H1 (cell line): ENCODE measurements around the gene ERICH6. TPM values are rescaled to one million over a fixed set of nuclear protein-coding genes. Genes with fewer than 3 reads are reported as not detected.

Source experiments
- CTCF ChIA-PET: fragments of 300-600 bp; sonication (Branson Sonifier 250); formaldehyde crosslinking; loops from one replicate; lab custom pipeline; 2021; ENCODE audit not compliant: partially characterized antibody; lab: Charles Lee
- POLR2A ChIA-PET: fragments of 300-600 bp; sonication (Branson Sonifier 250); formaldehyde crosslinking; loops from one replicate; lab custom pipeline; 2021; ENCODE audit warnings: inconsistent platforms; ENCODE audit not compliant: partially characterized antibody; lab: Charles Lee
- DNase-seq, 2 experiments: peaks; one replicate each; pipeline versions ENCODE4 v3.0.0 to v3.0.0-alpha.2; 2010 to 2022; ENCODE audit warnings: low spot score in 2 of 2, low read depth in 1 of 2, mixed read lengths in 1 of 2
- FAIRE-seq: peaks from 2 replicates; lab custom pipeline; 2011; peaks lifted over from hg19 to GRCh38; lab: Jason Lieb, UNC
- H2AFZ ChIP-seq: 2 replicates; pipeline ENCODE4 v1.8.1; 2012; ENCODE audit warnings: low read length, inconsistent platforms
- H2AK5ac ChIP-seq: 2 replicates; pipeline ENCODE4 v1.6.1; 2013; ENCODE audit warnings: low read depth, low read length
- H2BK120ac ChIP-seq: replicated peaks from 2 replicates; pipeline ENCODE3; 2013; ENCODE audit warnings: low read depth, low read length, inconsistent platforms
- H2BK12ac ChIP-seq: 2 replicates; pipeline ENCODE4 v1.6.1; 2013; ENCODE audit warnings: low read depth, low read length
- H2BK15ac ChIP-seq: 2 replicates; pipeline ENCODE4 v1.6.1; 2013; ENCODE audit warnings: low read length
- H2BK20ac ChIP-seq: 2 replicates; pipeline ENCODE4 v1.6.1; 2013; ENCODE audit warnings: low read length
- H2BK5ac ChIP-seq: 2 replicates; pipeline ENCODE4 v1.6.1; 2013; ENCODE audit warnings: low read depth, low read length
- H3K14ac ChIP-seq: 2 replicates; pipeline ENCODE4 v1.6.1; 2013; ENCODE audit warnings: inconsistent platforms; ENCODE audit not compliant: insufficient read length
- H3K18ac ChIP-seq: 2 replicates; pipeline ENCODE4 v1.6.1; 2013; ENCODE audit warnings: low read length; ENCODE audit errors: extremely low read depth
- H3K23ac ChIP-seq: 2 replicates; pipeline ENCODE4 v1.6.1; 2013; ENCODE audit warnings: inconsistent platforms; ENCODE audit not compliant: insufficient read length
- H3K23me2 ChIP-seq: 2 replicates; pipeline ENCODE4 v1.6.1; 2013; ENCODE audit warnings: low read depth, low read length
- H3K27ac ChIP-seq: 2 replicates; pipeline ENCODE4 v1.6.1; 2011; ENCODE audit warnings: low read depth, low read length, inconsistent platforms
- H3K27me3 ChIP-seq, 4 experiments: replicated peaks in 1 of 4; 1 replicate in 1 of 4; 2 replicates in 3 of 4; pipeline versions ENCODE4 v1.6.1 to v1.8.1; 2011 to 2013; ENCODE audit warnings: low read length in 3 of 4, mild to moderate bottlenecking in 3 of 4, inconsistent platforms in 2 of 4, mixed read lengths in 2 of 4, moderate library complexity in 1 of 4; ENCODE audit not compliant: control insufficient read depth in 3 of 4, insufficient read depth in 3 of 4; ENCODE audit errors: extremely low read depth in 1 of 4
- H3K36me3 ChIP-seq, 4 experiments: 2 replicates each; pipeline versions ENCODE4 v1.6.1 to v1.8.1; 2011 to 2013; ENCODE audit warnings: mild to moderate bottlenecking in 4 of 4, low read length in 3 of 4, moderate library complexity in 2 of 4, control low read depth in 1 of 4, inconsistent platforms in 1 of 4; ENCODE audit not compliant: insufficient read depth in 4 of 4, control insufficient read depth in 2 of 4
- H3K4ac ChIP-seq: replicated peaks from 2 replicates; pipeline ENCODE3; 2013; ENCODE audit warnings: low read length, low read depth, mixed read lengths, inconsistent platforms; ENCODE audit not compliant: insufficient read length
- H3K4me1 ChIP-seq, 4 experiments: replicated peaks in 1 of 4; 1 replicate in 1 of 4; 2 replicates in 3 of 4; pipeline versions ENCODE4 v1.6.1 to v1.8.1; 2011 to 2013; ENCODE audit warnings: low read length in 3 of 4, inconsistent platforms in 2 of 4, mixed read lengths in 1 of 4; ENCODE audit not compliant: insufficient read depth in 4 of 4, control insufficient read depth in 3 of 4
- H3K4me2 ChIP-seq, 2 experiments: 2 replicates each; pipeline versions ENCODE4 v1.6.1 to v1.8.1; 2011 to 2013; ENCODE audit warnings: low read depth in 2 of 2, low read length in 2 of 2, control low read depth in 1 of 2, inconsistent platforms in 1 of 2, mild to moderate bottlenecking in 1 of 2; ENCODE audit not compliant: insufficient read depth in 1 of 2
- H3K4me3 ChIP-seq, 4 experiments: fragments of 200-600, 300-600 bp in 1 of 4; sonication (generic), shearing (Covaris generic), sonication (Bioruptor Twin) in 1 of 4; 2 replicates each; pipeline versions ENCODE4 v1.5.1 to v1.8.1; 2011 to 2016; ENCODE audit warnings: low read length in 4 of 4, low read depth in 3 of 4, control low read depth in 2 of 4, inconsistent platforms in 2 of 4, mild to moderate bottlenecking in 2 of 4, mixed read lengths in 1 of 4, moderate library complexity in 1 of 4; ENCODE audit not compliant: insufficient read depth in 2 of 4; ENCODE audit errors: extremely low read depth in 1 of 4
- H3K56ac ChIP-seq: replicated peaks from 2 replicates; pipeline ENCODE3; 2013; ENCODE audit warnings: low read depth, mild to moderate bottlenecking, mixed read lengths, low read length, inconsistent platforms; ENCODE audit not compliant: insufficient read length
- H3K79me1 ChIP-seq: 2 replicates; pipeline ENCODE4 v1.6.1; 2013; ENCODE audit warnings: low read depth, low read length, control low read depth
- H3K79me2 ChIP-seq, 2 experiments: 2 replicates each; pipeline versions ENCODE4 v1.6.1 to v1.8.1; 2012 to 2013; ENCODE audit warnings: low read length in 2 of 2, mild to moderate bottlenecking in 2 of 2, inconsistent platforms in 1 of 2; ENCODE audit not compliant: insufficient read depth in 2 of 2, control insufficient read depth in 1 of 2
- H3K9ac ChIP-seq, 4 experiments: replicated peaks in 1 of 4; 1 replicate in 1 of 4; 2 replicates in 3 of 4; pipeline versions ENCODE4 v1.6.1 to v1.8.1; 2011 to 2013; ENCODE audit warnings: low read depth in 3 of 4, low read length in 3 of 4, control low read depth in 2 of 4, mild to moderate bottlenecking in 2 of 4, moderate library complexity in 2 of 4, inconsistent platforms in 1 of 4; ENCODE audit errors: extremely low read depth in 1 of 4
- H3K9me3 ChIP-seq, 2 experiments: 2 replicates each; pipeline versions ENCODE4 v1.6.1 to v1.8.1; 2012 to 2013; ENCODE audit warnings: mild to moderate bottlenecking in 2 of 2, moderate library complexity in 2 of 2, control low read depth in 1 of 2, inconsistent platforms in 1 of 2, low read depth in 1 of 2, low read length in 1 of 2, mixed read lengths in 1 of 2; ENCODE audit not compliant: insufficient read depth in 2 of 2
- H4K20me1 ChIP-seq, 2 experiments: replicated peaks in 1 of 2; 2 replicates each; pipeline versions ENCODE3 to v1.8.1; 2011 to 2013; ENCODE audit warnings: inconsistent platforms in 2 of 2, low read length in 2 of 2, mild to moderate bottlenecking in 1 of 2; ENCODE audit not compliant: insufficient read depth in 2 of 2, control insufficient read depth in 1 of 2
- H4K5ac ChIP-seq: 2 replicates; pipeline ENCODE4 v1.6.1; 2013; ENCODE audit warnings: low read length, low read depth, mixed read lengths, inconsistent platforms; ENCODE audit not compliant: insufficient read length
- H4K8ac ChIP-seq: 2 replicates; pipeline ENCODE4 v1.8.0; 2013; ENCODE audit warnings: mild to moderate bottlenecking, moderate library complexity, low read length, inconsistent platforms; ENCODE audit not compliant: insufficient read depth; ENCODE audit errors: extremely low read depth
- H4K91ac ChIP-seq: replicated peaks from 2 replicates; pipeline ENCODE3; 2013; ENCODE audit warnings: low read length, mixed read lengths, inconsistent platforms; ENCODE audit not compliant: insufficient read length
- CBX8 ChIP-seq: fragments of 300-800, 300-1000 bp; sonication (generic); IDR thresholded peaks from 2 replicates; pipeline ENCODE4 v1.7.1; 2016; ENCODE audit warnings: low read depth, low read length, borderline replicate concordance
- CEBPB ChIP-seq: IDR thresholded peaks from 2 replicates; pipeline ENCODE4 v1.6.1; 2012; ENCODE audit warnings: low read depth, low read length
- EGR1 ChIP-seq: IDR thresholded peaks from 2 replicates; pipeline ENCODE4 v1.6.1; 2011; ENCODE audit warnings: low read depth, low read length, borderline replicate concordance
- EZH2 ChIP-seq: fragments of 200-600 bp; sonication (generic); IDR thresholded peaks from 2 replicates; pipeline ENCODE4 v1.7.1; 2012; ENCODE audit warnings: low read depth, mild to moderate bottlenecking, moderate library complexity, low read length, inconsistent platforms; ENCODE audit not compliant: severe bottlenecking
- FOSL1 ChIP-seq: IDR thresholded peaks from 2 replicates; pipeline ENCODE4 v1.6.1; 2011; ENCODE audit warnings: mild to moderate bottlenecking, low read depth, low read length, moderate library complexity; ENCODE audit not compliant: insufficient read depth
- HDAC6 ChIP-seq: IDR thresholded peaks from one replicate; pipeline ENCODE4 v1.7.1; 2012; ENCODE audit warnings: low read depth, mild to moderate bottlenecking, inconsistent platforms, low read length, moderate library complexity
- KDM4A ChIP-seq: IDR thresholded peaks from one replicate; pipeline ENCODE4 v1.7.1; 2012; ENCODE audit warnings: low read depth, mild to moderate bottlenecking, moderate library complexity, low read length, inconsistent platforms; ENCODE audit not compliant: severe bottlenecking
- KDM5A ChIP-seq: fragments of 200-600 bp; IDR thresholded peaks from 2 replicates; pipeline ENCODE4 v1.7.1; 2012; ENCODE audit warnings: mild to moderate bottlenecking, low read length, inconsistent platforms, mixed read lengths
- POLR2AphosphoS5 ChIP-seq: IDR thresholded peaks from 2 replicates; pipeline ENCODE4 v1.6.1; 2011; ENCODE audit warnings: low read depth, low read length
- RBBP5 ChIP-seq: IDR thresholded peaks from 2 replicates; pipeline ENCODE4 v1.7.1; 2012; ENCODE audit warnings: low read depth, mild to moderate bottlenecking, inconsistent platforms, low read length, moderate library complexity, borderline replicate concordance
- SP4 ChIP-seq: IDR thresholded peaks from 2 replicates; pipeline ENCODE4 v1.6.1; 2012; ENCODE audit warnings: low read length, inconsistent platforms
- SUZ12 ChIP-seq: fragments of 200-600 bp; sonication (generic); IDR thresholded peaks from 2 replicates; pipeline ENCODE4 v1.6.1; 2012; ENCODE audit warnings: mild to moderate bottlenecking, inconsistent platforms, low read length, moderate library complexity, mixed read lengths
- TBP ChIP-seq: IDR thresholded peaks from 2 replicates; pipeline ENCODE4 v1.6.1; 2011; ENCODE audit warnings: low read depth, low read length, improper control_type of control experiment
- TEAD4 ChIP-seq: IDR thresholded peaks from 2 replicates; pipeline ENCODE4 v1.6.1; 2012; ENCODE audit warnings: low read depth, low read length, inconsistent platforms, mixed read lengths
- ZNF274 ChIP-seq: IDR thresholded peaks from 2 replicates; pipeline ENCODE4 v1.7.0; 2012; ENCODE audit warnings: low read length, borderline replicate concordance; ENCODE audit errors: extremely low read depth
- WGBS, 2 experiments: shearing (Covaris generic) in 1 of 2; methylation state at CpG; one replicate each; pipeline versions ENCODE4 v1.1.6 to v1.1.7; 2013 to 2015; ENCODE audit warnings: low lambda C conversion rate in 2 of 2, mixed read lengths in 2 of 2, inconsistent platforms in 1 of 2, low coverage in 1 of 2, missing lambda C conversion rate in 1 of 2; ENCODE audit not compliant: insufficient replicate concordance in 2 of 2, insufficient coverage in 1 of 2, insufficient read length in 1 of 2; ENCODE audit errors: extremely low coverage in 1 of 2, missing lambda C conversion rate in 1 of 2; 5-methylcytosine and 5-hydroxymethylcytosine counted together
- polyA plus RNA-seq, 7 experiments: library from polyadenylated mRNA; depleted of rRNA in 3 of 7; stranded (reverse) in 5 of 7; unstranded in 2 of 7; fragments of >200 nt in 5 of 7; fragments of 200-250 nt in 2 of 7; gene quantifications; 1 replicate in 5 of 7; 2 replicates in 1 of 7; 4 replicates in 1 of 7; pipeline versions ENCODE4 v1.2.1 to v1.2.3, GENCODE V29; 2011 to 2013; ENCODE audit warnings: missing spikeins in 2 of 7, mixed read lengths in 2 of 7
- total RNA-seq: library from RNA; stranded (reverse); fragmentation: NEBNext Ultra II Directional; extraction: Animal tissue kit (Norgen Biotek cat#: 25700); gene quantifications from 2 replicates; pipeline ENCODE4 v1.2.1, GENCODE V29; 2021

The ERICH6 gene
- total and polyA plus RNA-seq, 2 of the 8 experiments (the other 6 are each of a cell fraction or from before 2014, with no cell fraction given) = not detected

DNA sequence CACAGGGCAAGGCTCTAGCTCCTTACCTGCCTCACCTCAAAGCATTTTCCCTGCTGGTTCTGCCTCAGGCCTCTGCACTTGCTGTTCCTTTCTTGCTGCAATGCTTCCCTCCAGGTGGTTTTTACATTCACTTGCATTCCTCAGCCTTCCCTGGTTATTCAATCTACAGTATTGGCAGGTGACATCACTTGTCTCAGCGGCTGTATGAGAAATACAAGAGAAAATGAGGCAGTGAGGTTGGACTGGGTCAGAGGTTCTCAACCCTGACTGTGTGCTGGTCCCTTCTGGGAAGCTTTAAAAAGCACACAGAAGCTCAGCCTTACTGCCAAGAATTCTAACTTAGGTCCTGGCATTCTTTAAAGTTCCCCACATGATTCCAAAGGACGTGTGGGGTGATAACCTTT, 32.6 kb upstream of the ERICH6 start:
- H2BK20ac ChIP-seq = no peak overlapping the region
- H3K4me3 ChIP-seq = no peak overlapping the region
- no peaks in the 10 kb centered on the region for H3K9me3 ChIP-seq
- H2AFZ ChIP-seq = no peak overlapping the region
- no peak for FAIRE-seq
- no peak overlapping the region for H2BK12ac ChIP-seq
- no peaks in the 10 kb centered on the region for H3K27me3 ChIP-seq
- H3K23ac ChIP-seq = no peak overlapping the region
- no peak overlapping the region for H3K56ac ChIP-seq
- no peaks in the 10 kb centered on the region for H3K23me2 ChIP-seq
- H3K4me2 ChIP-seq = peak overlapping the region in 1 of 2 experiments; percentile 7; a peak in 1 of 4 replicates
- WGBS, 2 experiments = 28% methylated on average over 2 of the region's 2 CpGs; no CpG with 5 or more reads in 1 of the 2 experiments
- no peak overlapping the region for H3K4ac ChIP-seq
- H3K18ac ChIP-seq = no peak overlapping the region; the same call in 1 of the 2 replicates
- H4K20me1 ChIP-seq = no peaks in the 10 kb centered on the region
- H2AK5ac ChIP-seq = no peak overlapping the region; the same call in 1 of the 2 replicates
- H3K79me1 ChIP-seq = no peaks in the 10 kb centered on the region
- no peak overlapping the region for H2BK120ac ChIP-seq
- no peak overlapping the region for H4K5ac ChIP-seq
- H3K14ac ChIP-seq = no peak overlapping the region
- H3K79me2 ChIP-seq = no peaks in the 10 kb centered on the region
- no peak overlapping the region for H4K91ac ChIP-seq
- ChIA-PET CTCF (interaction anchor here (1.0 to 1.9 kb wide), 4 partner anchors 13 to 43 kb away, joined by 3 to 7 read pairs (median 4); no protein-coding TSS in a partner anchor), POLR2A (interaction anchor here (0.9 to 1.4 kb wide), 3 partner anchors 18 to 33 kb away, joined by 3 to 8 read pairs (median 3); partner anchors contain the start of genes ERICH6 and SIAH2)
- no peaks in the 10 kb centered on the region for H3K36me3 ChIP-seq
- H2BK5ac ChIP-seq = no peak overlapping the region
- H3K27ac ChIP-seq = no peak overlapping the region
- H2BK15ac ChIP-seq = no peak overlapping the region
- H3K4me1 ChIP-seq = peaks cover 0 to 9% (median 4%) of the 10 kb centered on the region in 4 experiments; a peak in 5 of 7 replicates
- peak in 1 of 2 experiments; percentile 47 for DNase-seq
- H4K8ac ChIP-seq = no peak overlapping the region
- no peak overlapping the region for H3K9ac ChIP-seq
- TF ChIP-seq POLR2AphosphoS5 (no peak), KDM5A (no peak), KDM4A (no peak), EZH2 (no peak), SUZ12 (no peak), FOSL1 (no peak), EGR1 (no peak), TEAD4 (peak; percentile 63), HDAC6 (no peak), CEBPB (peak; percentile 49; the same call in 1 of the 2 replicates), CBX8 (no peak), ZNF274 (no peak), SP4 (no peak), TBP (peak; percentile 13; the same call in 1 of the 2 replicates), RBBP5 (no peak)
